ENCODE data around the gene POLR2F.

POLR2F gene

DNA sequence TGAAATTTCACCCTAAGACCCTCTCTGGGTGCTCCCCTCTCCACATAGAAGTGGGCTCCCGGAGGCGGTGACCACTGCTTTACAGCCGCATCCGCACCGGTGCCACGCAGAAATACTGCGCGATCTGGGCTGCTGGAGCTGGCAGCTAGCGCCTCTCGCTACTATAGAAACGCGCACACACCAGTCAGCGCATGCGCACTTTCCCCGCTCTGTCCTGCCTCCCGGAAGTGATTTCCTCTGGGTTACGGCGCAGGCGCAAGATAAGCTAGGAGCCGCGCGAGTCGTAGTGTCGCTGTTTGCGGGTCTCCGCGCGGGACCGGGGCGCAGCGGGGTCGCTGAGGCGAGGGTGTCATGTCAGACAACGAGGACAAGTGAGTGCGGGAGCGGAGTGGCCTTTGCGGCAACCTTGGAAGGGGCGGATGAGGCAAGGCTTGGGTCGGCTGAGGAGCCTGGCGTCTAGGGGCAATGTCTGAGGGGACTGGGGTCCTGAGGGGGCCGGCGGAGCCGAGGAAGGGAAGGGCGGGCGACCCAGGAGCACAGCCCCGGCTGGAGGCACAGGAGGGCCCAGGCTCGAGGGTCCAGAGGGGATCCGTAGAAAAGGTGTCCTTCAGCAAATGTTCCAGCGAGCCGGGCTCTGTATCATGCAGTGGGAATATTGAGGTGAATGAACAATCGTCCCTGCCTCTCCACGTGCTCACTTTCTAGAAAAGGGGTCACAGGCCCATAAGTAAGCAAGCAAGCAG lies at the start of gene POLR2F, which contains the start of gene C22orf23:
POLR2F (plus strand) TSS at position 263 of the 743 bp plus-strand sequence; CDS start at position 352, 89 bp downstream.
C22orf23 (minus strand) TSS at position 165 of the 743 bp plus-strand sequence. CDS start 452 bp downstream, outside the sequence.
- TF ChIP-seq REST (IDR thresholded peaks at IDR 0.05; ENCODE audit: low read depth) = no peak
- TF ChIP-seq, protein P1, sequence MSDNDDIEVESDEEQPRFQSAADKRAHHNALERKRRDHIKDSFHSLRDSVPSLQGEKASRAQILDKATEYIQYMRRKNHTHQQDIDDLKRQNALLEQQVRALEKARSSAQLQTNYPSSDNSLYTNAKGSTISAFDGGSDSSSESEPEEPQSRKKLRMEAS (IDR thresholded peaks at IDR 0.05) = peak; percentile 36; the same call in 1 of the 2 replicates
- TF ChIP-seq FOXM1 (IDR thresholded peaks at IDR 0.05; ENCODE audit: borderline replicate concordance, low read depth) = no peak
- TF ChIP-seq CREB1 (IDR thresholded peaks at IDR 0.05; ENCODE audit: low read depth) = 0 out of 2 replicates have a peak, but pooled peaks have one; percentile 39
- TF ChIP-seq, protein P2, sequence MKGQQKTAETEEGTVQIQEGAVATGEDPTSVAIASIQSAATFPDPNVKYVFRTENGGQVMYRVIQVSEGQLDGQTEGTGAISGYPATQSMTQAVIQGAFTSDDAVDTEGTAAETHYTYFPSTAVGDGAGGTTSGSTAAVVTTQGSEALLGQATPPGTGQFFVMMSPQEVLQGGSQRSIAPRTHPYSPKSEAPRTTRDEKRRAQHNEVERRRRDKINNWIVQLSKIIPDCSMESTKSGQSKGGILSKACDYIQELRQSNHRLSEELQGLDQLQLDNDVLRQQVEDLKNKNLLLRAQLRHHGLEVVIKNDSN (IDR thresholded peaks at IDR 0.05) = 0 out of 2 replicates have a peak, but pooled peaks have one; percentile 8
- TF ChIP-seq NFIC (IDR thresholded peaks at IDR 0.05) = no peak
- TF ChIP-seq ZBTB7A (IDR thresholded peaks at IDR 0.05; ENCODE audit: low read depth) = peak; percentile 15; the same call in 1 of the 2 replicates
- peak; percentile 93 for TF ChIP-seq TAF1 (IDR thresholded peaks at IDR 0.05; ENCODE audit: low read depth)

DNA sequence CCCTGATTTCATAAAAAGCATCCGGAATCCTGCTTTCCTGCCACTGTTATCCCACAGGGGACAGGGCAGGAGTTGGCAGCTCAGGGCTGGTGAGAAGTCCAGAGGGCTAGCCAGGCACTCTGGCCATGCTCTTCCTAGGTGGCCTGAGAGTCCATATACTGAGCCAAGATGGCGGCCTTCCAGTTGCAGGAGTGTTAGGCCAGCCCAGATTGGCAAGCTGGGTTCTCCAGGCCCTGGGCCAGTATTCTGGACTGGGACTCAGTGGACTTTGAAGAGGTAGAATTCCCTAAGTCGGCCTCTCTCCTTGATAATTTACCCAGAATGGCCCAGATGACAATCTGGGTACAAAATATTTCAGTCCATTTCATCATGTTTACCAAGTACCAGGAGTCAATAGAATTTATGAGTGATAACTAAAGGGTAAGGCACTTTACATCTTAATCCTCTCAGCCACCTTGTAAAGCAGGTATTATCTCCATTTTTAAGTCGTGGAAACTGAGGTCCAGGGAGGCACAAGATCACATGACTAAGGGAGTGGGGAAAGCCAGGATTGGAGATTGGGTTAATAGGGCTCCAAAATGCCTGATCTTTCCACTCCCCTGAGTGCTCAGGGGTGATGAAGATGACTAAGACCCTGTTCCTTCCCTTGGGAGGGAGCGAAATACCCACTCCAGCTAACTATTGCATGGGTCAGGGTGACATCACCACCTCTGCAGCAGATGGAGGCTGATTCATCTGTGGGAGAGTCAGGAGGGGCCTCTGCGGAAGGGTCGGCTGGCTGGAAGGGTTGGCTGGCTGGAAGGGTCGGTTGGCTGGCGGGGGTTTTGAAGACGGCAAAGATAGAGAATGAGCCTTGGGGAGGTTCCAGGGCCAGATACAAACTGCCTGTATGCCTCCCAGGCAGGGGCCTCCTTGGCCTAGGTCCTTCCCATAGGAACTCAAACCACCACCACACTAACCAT lies 48.6 kb upstream of the POLR2F start:
- TF ChIP-seq TCF12 (IDR thresholded peaks at IDR 0.05; ENCODE audit: low read depth) (peak; percentile 17; the same call in 1 of the 2 replicates), YY1 (IDR thresholded peaks at IDR 0.05; ENCODE audit: low read depth) (peak; percentile 34; the same call in 1 of the 2 replicates), CEBPB (IDR thresholded peaks at IDR 0.05) (no peak)

DNA sequence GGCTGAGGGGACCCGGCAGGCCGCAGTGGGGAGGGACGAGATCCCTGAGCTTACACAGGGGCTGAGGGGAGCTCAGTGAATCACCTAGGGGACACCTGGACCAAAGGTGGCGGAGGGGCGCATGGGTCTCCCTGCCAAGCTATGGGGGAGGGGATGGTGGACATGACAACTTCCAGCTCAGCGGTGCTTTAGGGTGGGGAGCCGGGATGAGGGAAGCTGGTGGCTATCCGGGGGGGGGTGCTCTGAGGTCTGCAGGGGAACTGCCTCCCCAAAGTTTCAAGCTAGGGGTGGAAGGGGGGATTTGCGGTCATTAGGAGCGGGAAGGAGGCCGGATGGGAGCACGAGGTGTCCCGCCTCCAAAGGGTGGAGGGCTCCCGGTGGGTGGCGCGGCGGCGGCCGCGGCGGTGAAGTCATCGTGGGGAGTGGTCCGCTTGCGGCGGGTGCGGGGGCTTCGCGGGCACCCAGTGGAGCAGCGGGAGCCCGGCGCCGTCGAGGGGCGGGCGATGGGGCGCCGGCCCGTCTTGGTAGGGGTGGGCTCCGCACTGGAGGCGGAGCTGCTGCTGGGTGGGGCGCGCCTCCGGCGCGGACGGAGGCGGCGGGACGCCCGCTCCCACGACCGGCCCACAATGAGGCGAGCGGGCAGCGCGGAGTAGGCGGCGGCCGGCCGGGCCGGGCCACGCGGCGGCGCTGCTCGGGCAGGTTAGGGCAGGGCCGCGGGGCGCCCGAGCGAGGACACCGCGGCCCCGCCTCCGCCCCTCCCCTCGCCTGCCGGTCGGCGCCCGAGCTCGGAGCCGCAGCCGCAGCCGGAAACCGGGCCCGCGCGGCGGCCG lies 47.8 kb upstream of the POLR2F start, which contains the start of gene MICALL1:
MICALL1 (plus strand) TSS at position 764 of the 830 bp plus-strand sequence. CDS start 126 bp downstream, outside the sequence.
- TF ChIP-seq TCF12 (IDR thresholded peaks at IDR 0.05; ENCODE audit: low read depth) (no peak), NFIC (IDR thresholded peaks at IDR 0.05) (no peak), EGR1 (IDR thresholded peaks at IDR 0.05) (no peak), EP300 (IDR thresholded peaks at IDR 0.05; ENCODE audit: borderline replicate concordance) (no peak), CREB1 (IDR thresholded peaks at IDR 0.05; ENCODE audit: low read depth) (no peak), RAD21 (IDR thresholded peaks at IDR 0.05; ENCODE audit: low read depth) (peak; percentile 28; the same call in 1 of the 2 replicates), ZBTB7A (IDR thresholded peaks at IDR 0.05; ENCODE audit: low read depth) (peak; percentile 90)
- TF ChIP-seq, protein P1 (IDR thresholded peaks at IDR 0.05) = peak; percentile 62; the same call in 1 of the 2 replicates

DNA sequence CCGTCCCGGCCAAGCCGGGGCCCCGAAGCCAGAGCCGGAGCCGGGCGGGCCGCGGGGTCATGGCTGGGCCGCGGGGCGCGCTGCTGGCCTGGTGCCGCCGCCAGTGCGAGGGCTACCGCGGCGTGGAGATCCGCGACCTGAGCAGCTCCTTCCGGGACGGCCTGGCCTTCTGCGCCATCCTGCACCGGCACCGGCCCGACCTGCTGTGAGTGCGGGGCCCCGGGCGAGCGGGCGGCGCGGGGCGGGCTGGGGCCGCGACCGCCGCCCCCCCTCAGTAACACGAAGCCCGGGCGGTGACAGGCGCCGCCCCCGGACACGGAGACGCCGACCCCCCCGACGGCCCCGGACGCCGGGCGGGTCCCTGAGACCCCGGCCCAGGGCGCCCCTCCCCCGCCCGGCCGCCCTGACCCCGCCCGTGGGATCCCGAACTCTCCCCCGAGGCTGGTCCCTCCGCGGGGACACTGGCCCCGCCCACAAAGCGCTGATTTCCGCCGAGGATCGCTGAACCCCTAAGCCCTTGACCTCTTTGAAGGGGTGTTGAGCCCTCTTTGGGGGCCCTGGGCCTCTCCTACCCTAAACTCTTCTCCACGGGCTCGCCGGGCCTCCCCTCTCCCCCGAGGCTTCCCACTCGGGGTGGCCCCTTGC lies 47.0 kb upstream of the POLR2F start:
- TF ChIP-seq, protein P2 (IDR thresholded peaks at IDR 0.05) = no peak
- TF ChIP-seq ZBTB7A (IDR thresholded peaks at IDR 0.05; ENCODE audit: low read depth) = peak; percentile 59; the same call in 1 of the 2 replicates

DNA sequence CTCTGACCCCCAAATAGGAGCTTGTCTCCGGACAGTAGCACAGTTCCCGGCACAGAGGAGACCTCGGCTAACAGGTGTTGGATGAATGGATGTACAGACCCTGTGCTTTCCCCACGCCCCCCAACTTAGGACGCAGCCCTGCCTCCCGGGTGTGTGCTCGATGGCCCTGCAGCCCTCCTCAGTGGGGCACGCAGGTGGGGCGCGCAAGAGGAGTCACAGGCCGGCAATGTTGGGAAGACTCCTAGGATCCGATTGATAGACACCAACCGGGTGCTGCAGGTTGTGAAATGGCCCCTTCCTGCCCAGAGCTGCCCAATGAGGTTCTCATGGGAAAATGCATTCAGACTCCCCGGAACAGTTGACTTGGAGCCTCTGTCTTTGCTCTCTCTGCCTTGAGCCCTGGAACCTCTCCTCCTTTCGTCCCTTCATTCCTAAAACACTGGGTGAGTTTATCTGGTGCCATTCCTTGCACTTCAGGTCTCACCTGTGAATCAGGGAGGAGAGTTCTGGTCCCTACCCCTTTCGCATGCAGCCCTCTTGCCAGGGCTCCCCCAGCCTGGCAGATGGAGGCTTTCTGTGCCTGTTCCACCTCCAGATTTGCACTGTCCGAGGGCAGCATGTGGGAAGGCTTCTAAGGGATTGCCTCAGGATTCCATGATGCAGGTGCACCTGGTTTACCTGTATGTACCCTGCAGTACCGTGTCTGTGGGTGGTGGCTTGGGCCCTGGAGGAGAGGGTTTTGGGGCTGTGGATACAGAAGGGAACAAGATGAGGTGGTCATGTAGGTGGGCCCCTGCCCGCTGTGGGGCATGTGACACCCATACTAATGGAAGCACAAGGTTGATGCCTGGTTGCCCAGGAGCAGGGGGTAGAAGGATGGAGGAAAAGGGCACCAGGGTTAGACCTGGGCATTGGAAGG lies 46.2 kb upstream of the POLR2F start:
- TF ChIP-seq, protein P1 (IDR thresholded peaks at IDR 0.05) = no peak
- no peak for TF ChIP-seq CEBPB (IDR thresholded peaks at IDR 0.05)
- no peak for TF ChIP-seq NFIC (IDR thresholded peaks at IDR 0.05)
- TF ChIP-seq TAF1 (IDR thresholded peaks at IDR 0.05; ENCODE audit: low read depth) = no peak
- TF ChIP-seq YY1 (IDR thresholded peaks at IDR 0.05; ENCODE audit: low read depth) = no peak
- TF ChIP-seq TEAD4 (IDR thresholded peaks at IDR 0.05) = no peak
- TF ChIP-seq EGR1 (IDR thresholded peaks at IDR 0.05) = no peak
- TF ChIP-seq TCF12 (IDR thresholded peaks at IDR 0.05; ENCODE audit: low read depth) = no peak
- TF ChIP-seq, protein P2 (IDR thresholded peaks at IDR 0.05) = no peak
- no peak for TF ChIP-seq CREB1 (IDR thresholded peaks at IDR 0.05; ENCODE audit: low read depth)
- no peak for TF ChIP-seq RAD21 (IDR thresholded peaks at IDR 0.05; ENCODE audit: low read depth)
- no peak for TF ChIP-seq REST (IDR thresholded peaks at IDR 0.05; ENCODE audit: low read depth)

Measured in Ishikawa (cell line).